ENCODE measurements around the gene HOXB3.

GRCh38 chr17:48627118-48627597 is 37.1 kb upstream of the HOXB3 start:
- TF ChIP-seq CTCF (IDR thresholded peaks at IDR 0.05) (no peak), POLR2A (IDR thresholded peaks at IDR 0.05) (no peak), POLR2AphosphoS5 (IDR thresholded peaks at IDR 0.05) (no peak)

All from prostate gland (tissue), 2 donors.